H9 (cell line): ENCODE data around the gene SIAH2. TPM values are rescaled to one million over a fixed set of nuclear protein-coding genes. Genes with fewer than 3 reads are reported as not detected.

Experiments
- DNase-seq: peaks from one replicate; pipeline ENCODE4 v3.0.0-alpha.2; 2017
- H2AFZ ChIP-seq: one replicate; pipeline ENCODE4 v1.6.1; 2013; ENCODE audit warnings: mild to moderate bottlenecking, low read length, control low read depth, moderate library complexity
- H2AK5ac ChIP-seq: 2 replicates; pipeline ENCODE4 v1.6.1; 2013; ENCODE audit warnings: low read length, control low read depth, mixed read lengths; ENCODE audit not compliant: insufficient read length
- H2BK120ac ChIP-seq: one replicate; pipeline ENCODE4 v1.6.1; 2013; ENCODE audit warnings: low read depth, mild to moderate bottlenecking, low read length, control low read depth, inconsistent platforms; ENCODE audit not compliant: poor library complexity, severe bottlenecking
- H2BK12ac ChIP-seq: 2 replicates; pipeline ENCODE4 v1.6.1; 2013; ENCODE audit warnings: low read length, control low read depth, mixed read lengths, low read depth; ENCODE audit not compliant: insufficient read length
- H2BK15ac ChIP-seq: 2 replicates; pipeline ENCODE4 v1.6.1; 2013; ENCODE audit warnings: low read depth, low read length, control low read depth
- H2BK20ac ChIP-seq: one replicate; pipeline ENCODE4 v1.6.1; 2013; ENCODE audit warnings: low read depth, mild to moderate bottlenecking, low read length, control low read depth, inconsistent platforms; ENCODE audit not compliant: poor library complexity, severe bottlenecking
- H2BK5ac ChIP-seq: 2 replicates; pipeline ENCODE4 v1.6.1; 2013; ENCODE audit warnings: low read length, control low read depth, mixed read lengths; ENCODE audit not compliant: insufficient read length
- H3K14ac ChIP-seq: 2 replicates; pipeline ENCODE4 v1.6.1; 2013; ENCODE audit warnings: low read length, control low read depth; ENCODE audit not compliant: insufficient read depth
- H3K18ac ChIP-seq: 2 replicates; pipeline ENCODE4 v1.6.1; 2013; ENCODE audit warnings: low read depth, mild to moderate bottlenecking, mixed read lengths, low read length, control low read depth; ENCODE audit not compliant: insufficient read length
- H3K23ac ChIP-seq: 2 replicates; pipeline ENCODE4 v1.6.1; 2013; ENCODE audit warnings: low read length, control low read depth, mixed read lengths, low read depth; ENCODE audit not compliant: insufficient read length
- H3K23me2 ChIP-seq: 2 replicates; pipeline ENCODE4 v1.6.1; 2013; ENCODE audit warnings: low read depth, mild to moderate bottlenecking, mixed read lengths, low read length, control low read depth; ENCODE audit not compliant: insufficient read length, poor library complexity, severe bottlenecking
- H3K27ac ChIP-seq: 2 replicates; pipeline ENCODE4 v1.5.1; 2013; ENCODE audit warnings: low read length, control low read depth, mixed read lengths, low read depth; ENCODE audit not compliant: insufficient read length
- H3K27me3 ChIP-seq: 2 replicates; pipeline ENCODE4 v1.6.1; 2013; ENCODE audit warnings: low read length, control low read depth, inconsistent platforms; ENCODE audit not compliant: insufficient read depth
- H3K4ac ChIP-seq: 2 replicates; pipeline ENCODE4 v1.6.1; 2013; ENCODE audit warnings: low read depth, mild to moderate bottlenecking, control low read depth, inconsistent platforms, low read length, moderate library complexity
- H3K4me1 ChIP-seq: 2 replicates; pipeline ENCODE4 v1.6.1; 2013; ENCODE audit warnings: low read length, control low read depth, inconsistent platforms; ENCODE audit not compliant: insufficient read depth
- H3K4me2 ChIP-seq: 2 replicates; pipeline ENCODE4 v1.6.1; 2013; ENCODE audit warnings: low read length, control low read depth, mixed read lengths; ENCODE audit not compliant: insufficient read length, insufficient read depth
- H3K56ac ChIP-seq: 2 replicates; pipeline ENCODE4 v1.6.1; 2013; ENCODE audit warnings: low read depth, mild to moderate bottlenecking, mixed read lengths, low read length, control low read depth; ENCODE audit not compliant: insufficient read length
- H3K79me1 ChIP-seq: 2 replicates; pipeline ENCODE4 v1.6.1; 2013; ENCODE audit warnings: low read depth, mild to moderate bottlenecking, moderate library complexity, low read length, control low read depth, inconsistent platforms; ENCODE audit not compliant: insufficient read depth, poor library complexity, severe bottlenecking
- H3K79me2 ChIP-seq: 2 replicates; pipeline ENCODE4 v1.6.1; 2013; ENCODE audit warnings: low read length, control low read depth, inconsistent platforms; ENCODE audit not compliant: insufficient read depth
- H3K9ac ChIP-seq: 2 replicates; pipeline ENCODE4 v1.6.1; 2013; ENCODE audit warnings: low read length, control low read depth, mixed read lengths; ENCODE audit not compliant: insufficient read length; ENCODE audit errors: extremely low read depth
- H3K9me3 ChIP-seq: one replicate; pipeline ENCODE4 v1.6.1; 2013; ENCODE audit warnings: low read depth, low read length, inconsistent platforms; ENCODE audit not compliant: control insufficient read depth
- H3T11ph ChIP-seq: one replicate; pipeline ENCODE4 v1.6.1; 2013; ENCODE audit warnings: mild to moderate bottlenecking, low read length, control low read depth, inconsistent platforms
- H4K20me1 ChIP-seq: one replicate; pipeline ENCODE4 v1.6.1; 2013; ENCODE audit not compliant: control insufficient read depth, insufficient read length, insufficient read depth
- H4K5ac ChIP-seq: 2 replicates; pipeline ENCODE4 v1.6.1; 2013; ENCODE audit warnings: low read depth, mild to moderate bottlenecking, mixed read lengths, low read length, control low read depth; ENCODE audit not compliant: insufficient read length
- H4K8ac ChIP-seq: replicated peaks from 2 replicates; pipeline ENCODE4 v1.6.1; 2013; ENCODE audit warnings: low read length, control low read depth, mixed read lengths, low read depth; ENCODE audit not compliant: insufficient read length
- H4K91ac ChIP-seq: 2 replicates; pipeline ENCODE4 v1.6.1; 2013; ENCODE audit warnings: low read depth, mild to moderate bottlenecking, moderate library complexity, mixed read lengths, low read length, control low read depth; ENCODE audit not compliant: insufficient read length
- H3K27ac Mint-ChIP-seq, 3 experiments: 2 replicates in 2 of 3; 3 replicates in 1 of 3; pipeline ENCODE4 v1.8.0; 2020 to 2021; ENCODE audit warnings: mixed read lengths in 3 of 3, mild to moderate bottlenecking in 1 of 3, moderate library complexity in 1 of 3
- H3K27me3 Mint-ChIP-seq: 2 replicates; pipeline ENCODE4 v1.8.0; 2021; ENCODE audit warnings: low read depth, mild to moderate bottlenecking, moderate library complexity, mixed read lengths
- H3K36me3 Mint-ChIP-seq, 3 experiments: 2 replicates in 2 of 3; 3 replicates in 1 of 3; pipeline ENCODE4 v1.8.0; 2020 to 2021; ENCODE audit warnings: low read depth in 3 of 3, mixed read lengths in 3 of 3; ENCODE audit not compliant: insufficient read depth in 1 of 3
- H3K4me1 Mint-ChIP-seq, 2 experiments: 2 replicates each; pipeline ENCODE4 v1.8.0; 2020; ENCODE audit warnings: mixed read lengths in 2 of 2
- H3K4me3 Mint-ChIP-seq, 2 experiments: 2 replicates in 1 of 2; 3 replicates in 1 of 2; pipeline ENCODE4 v1.8.0; 2020 to 2021; ENCODE audit warnings: mild to moderate bottlenecking in 2 of 2, mixed read lengths in 2 of 2, moderate library complexity in 1 of 2
- H3K9me3 Mint-ChIP-seq, 2 experiments: 2 replicates in 1 of 2; 3 replicates in 1 of 2; pipeline ENCODE4 v1.8.0; 2020; ENCODE audit warnings: mild to moderate bottlenecking in 2 of 2, mixed read lengths in 2 of 2, moderate library complexity in 1 of 2
- WGBS: extraction: QIAGEN DNeasy Blood & Tissue Kit; methylation state at CpG from one replicate; pipeline ENCODE4 v1.1.7; 2013; ENCODE audit warnings: missing lambda C conversion rate, low lambda C conversion rate, mixed read lengths; ENCODE audit not compliant: insufficient read length; ENCODE audit errors: extremely low coverage; 5-methylcytosine and 5-hydroxymethylcytosine counted together
- total RNA-seq: library from RNA; stranded (reverse); gene quantifications from 2 replicates; pipeline ENCODE4 v1.2.1, GENCODE V29; 2021
- TF ChIP-seq, protein P1 (sequence below): fragments of 200-600 bp; sonication (generic); conservative IDR thresholded peaks from 3 replicates; pipeline ENCODE4 v1.8.0; 2021; ENCODE audit warnings: antibody characterized with exemption, mild to moderate bottlenecking

Gene SIAH2
- total RNA-seq, 1 experiment from 2014 or later = 17.4 TPM

DNA sequence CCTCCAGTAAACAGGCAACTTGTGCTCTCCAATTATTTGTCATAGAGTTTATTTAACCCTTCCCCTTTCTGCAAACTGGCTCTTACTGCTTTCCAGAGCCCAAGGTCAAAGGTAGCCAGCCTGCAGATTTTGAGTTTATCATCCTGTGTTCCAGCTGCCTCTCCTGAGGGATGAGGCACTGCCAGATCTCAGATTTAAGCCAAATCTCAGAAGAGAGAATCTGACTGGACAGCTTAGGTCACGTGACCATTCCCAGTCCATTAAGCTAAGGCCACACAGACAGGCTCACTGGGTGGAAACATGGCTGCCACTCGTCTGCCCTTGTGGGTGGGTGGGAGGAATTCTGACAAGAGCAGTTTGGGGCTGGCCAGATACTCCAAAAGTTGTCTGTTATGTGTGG lies 8.6 kb upstream of the SIAH2 start:
- no CpG with 5 or more reads among the region's 2 CpGs for WGBS
- no peak overlapping the region for H3K27ac Mint-ChIP-seq
- DNase-seq = no peak

More for the DNA sequence above, 8.6 kb upstream of the SIAH2 start:
- no peak overlapping the region for H3K23ac ChIP-seq
- TF ChIP-seq, protein P1, sequence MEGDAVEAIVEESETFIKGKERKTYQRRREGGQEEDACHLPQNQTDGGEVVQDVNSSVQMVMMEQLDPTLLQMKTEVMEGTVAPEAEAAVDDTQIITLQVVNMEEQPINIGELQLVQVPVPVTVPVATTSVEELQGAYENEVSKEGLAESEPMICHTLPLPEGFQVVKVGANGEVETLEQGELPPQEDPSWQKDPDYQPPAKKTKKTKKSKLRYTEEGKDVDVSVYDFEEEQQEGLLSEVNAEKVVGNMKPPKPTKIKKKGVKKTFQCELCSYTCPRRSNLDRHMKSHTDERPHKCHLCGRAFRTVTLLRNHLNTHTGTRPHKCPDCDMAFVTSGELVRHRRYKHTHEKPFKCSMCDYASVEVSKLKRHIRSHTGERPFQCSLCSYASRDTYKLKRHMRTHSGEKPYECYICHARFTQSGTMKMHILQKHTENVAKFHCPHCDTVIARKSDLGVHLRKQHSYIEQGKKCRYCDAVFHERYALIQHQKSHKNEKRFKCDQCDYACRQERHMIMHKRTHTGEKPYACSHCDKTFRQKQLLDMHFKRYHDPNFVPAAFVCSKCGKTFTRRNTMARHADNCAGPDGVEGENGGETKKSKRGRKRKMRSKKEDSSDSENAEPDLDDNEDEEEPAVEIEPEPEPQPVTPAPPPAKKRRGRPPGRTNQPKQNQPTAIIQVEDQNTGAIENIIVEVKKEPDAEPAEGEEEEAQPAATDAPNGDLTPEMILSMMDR = no peak
- no peak overlapping the region for H4K5ac ChIP-seq
- H3K18ac ChIP-seq = no peak overlapping the region
- no peaks in the 10 kb centered on the region for H4K20me1 ChIP-seq
- no peak overlapping the region for H3K4me2 ChIP-seq
- peaks cover 2% of the 10 kb centered on the region for H3K27me3 Mint-ChIP-seq
- no peaks in the 10 kb centered on the region for H3K9me3 Mint-ChIP-seq
- no peaks in the 10 kb centered on the region for H3K36me3 Mint-ChIP-seq
- H3K56ac ChIP-seq = no peak overlapping the region
- H2AFZ ChIP-seq = no peak overlapping the region
- H3K4ac ChIP-seq = no peak overlapping the region
- H3K4me3 Mint-ChIP-seq = no peak overlapping the region
- no peaks in the 10 kb centered on the region for H3K79me1 ChIP-seq
- peaks cover 1 to 2% of the 10 kb centered on the region in 2 experiments; a peak in 3 of 4 replicates for H3K4me1 Mint-ChIP-seq
- H2AK5ac ChIP-seq = no peak overlapping the region
- H4K8ac ChIP-seq = no peak overlapping the region
- no peaks in the 10 kb centered on the region for H3K4me1 ChIP-seq
- no peak overlapping the region for H3K9ac ChIP-seq
- no peaks in the 10 kb centered on the region for H3K23me2 ChIP-seq
- H3K27me3 ChIP-seq = no peaks in the 10 kb centered on the region
- H2BK12ac ChIP-seq = no peak overlapping the region
- H3K9me3 ChIP-seq = no peaks in the 10 kb centered on the region
- H3K27ac ChIP-seq = no peak overlapping the region
- H3K14ac ChIP-seq = no peak overlapping the region
- H3K79me2 ChIP-seq = no peaks in the 10 kb centered on the region
- H2BK5ac ChIP-seq = no peak overlapping the region
- no peak overlapping the region for H4K91ac ChIP-seq
- H2BK20ac ChIP-seq = no peak overlapping the region
- H3T11ph ChIP-seq = no peak overlapping the region
- H2BK15ac ChIP-seq = no peak overlapping the region
- H2BK120ac ChIP-seq = no peak overlapping the region
